Spinal cord (tissue), 10 donors: ENCODE data around the gene GANC. TPM values are rescaled to one million over a fixed set of nuclear protein-coding genes. Genes with fewer than 3 reads are reported as not detected.

ENCODE experiments used
- DNase-seq, 6 donors: peaks; one replicate each; pipeline versions ENCODE4 v3.0.0 to v3.0.0-alpha.2; 2013 to 2015; ENCODE audit warnings: low spot score in 6 of 6, low read depth in 4 of 6
- H3K27ac ChIP-seq: one replicate; pipeline ENCODE4 v1.5.1; 2013; ENCODE audit warnings: low read depth, low read length, control low read depth
- H3K27me3 ChIP-seq: one replicate; pipeline ENCODE4 v1.6.1; 2013; ENCODE audit warnings: low read length; ENCODE audit not compliant: control insufficient read depth, insufficient read depth
- H3K36me3 ChIP-seq: one replicate; pipeline ENCODE4 v1.6.1; 2013; ENCODE audit warnings: low read length; ENCODE audit not compliant: control insufficient read depth, insufficient read depth
- H3K4me1 ChIP-seq: one replicate; pipeline ENCODE4 v1.6.1; 2013; ENCODE audit warnings: low read length; ENCODE audit not compliant: control insufficient read depth, insufficient read depth
- H3K4me3 ChIP-seq: one replicate; pipeline ENCODE4 v1.5.1; 2013; ENCODE audit warnings: low read depth, low read length, control low read depth
- H3K9me3 ChIP-seq: one replicate; pipeline ENCODE4 v1.6.1; 2013; ENCODE audit warnings: low read length; ENCODE audit not compliant: control insufficient read depth, insufficient read depth
- WGBS: methylation state at CpG from one replicate; pipeline ENCODE4 v1.1.5; 2013; ENCODE audit warnings: missing lambda C conversion rate; ENCODE audit not compliant: insufficient coverage; 5-methylcytosine and 5-hydroxymethylcytosine counted together
- polyA plus RNA-seq, 2 donors: library from polyadenylated mRNA; unstranded; fragments of 120-200 nt; gene quantifications; one replicate each; pipeline ENCODE4 v1.2.1, GENCODE V29; 2013; ENCODE audit not compliant: insufficient read length in 2 of 2
- total RNA-seq, 2 donors: library from RNA; depleted of rRNA in 1 of 2; stranded (reverse); fragments of 120-200 nt in 1 of 2; fragments of >200 nt in 1 of 2; gene quantifications; one replicate each; pipeline versions ENCODE4 v1.2.3 to v1.2.4, GENCODE V29; 2013 to 2014
- donor health status: healthy.

Gene GANC
- total and polyA plus RNA-seq, 4 donors: 19.7 to 24.8 (median 22.0) TPM

GRCh38 chr15:42402455-42403205 is 129.6 kb downstream of the GANC start:
- Histone ChIP-seq H3K4me3 (no peak overlapping the region), H3K27me3 (no peaks in the 10 kb centered on the region), H3K4me1 (no peaks in the 10 kb centered on the region), H3K27ac (no peak overlapping the region), H3K9me3 (no peaks in the 10 kb centered on the region), H3K36me3 (peaks cover 11% of the 10 kb centered on the region)
- DNase-seq: no peak
- WGBS: 89% methylated on average over 13 of the region's 15 CpGs

GRCh38 chr15:42403389-42403788 is 130.4 kb downstream of the GANC start:
- H3K27me3 ChIP-seq: no peaks in the 10 kb centered on the region
- no peaks in the 10 kb centered on the region for H3K9me3 ChIP-seq
- no peaks in the 10 kb centered on the region for H3K4me1 ChIP-seq
- whole genome bisulfite sequencing: 94% methylated on average over 7 of the region's 7 CpGs
- H3K36me3 ChIP-seq: peaks cover 12% of the 10 kb centered on the region
- H3K4me3 ChIP-seq: no peak overlapping the region
- no peak for DNase-seq
- H3K27ac ChIP-seq: no peak overlapping the region

- WGBS: 83% methylated on average over 10 of the region's 12 CpGs
- H3K4me1 ChIP-seq: no peaks in the 10 kb centered on the region
- H3K27me3 ChIP-seq: no peaks in the 10 kb centered on the region
- H3K36me3 ChIP-seq: peaks cover 16% of the 10 kb centered on the region
- H3K4me3 ChIP-seq: no peak overlapping the region
- peak in 1 of 6 donors; percentile 32 for DNase-seq
- H3K9me3 ChIP-seq: no peaks in the 10 kb centered on the region
- no peak overlapping the region for H3K27ac ChIP-seq
These were observed 131.6 kb downstream of the GANC start for GRCh38 chr15:42404461-42405235.

- Histone ChIP-seq H3K36me3 (peaks cover 27% of the 10 kb centered on the region), H3K4me1 (no peaks in the 10 kb centered on the region), H3K27me3 (no peaks in the 10 kb centered on the region), H3K9me3 (no peaks in the 10 kb centered on the region), H3K27ac (no peak overlapping the region), H3K4me3 (no peak overlapping the region)
- 66% methylated on average over 5 of the region's 6 CpGs for WGBS
- no peak for DNase-seq
These were observed 133.0 kb downstream of the GANC start for GRCh38 chr15:42405863-42406482.

Other genes with a start within 250 kb of the GANC start
- under 1 TPM; 0.06 to 0.10 TPM for gene PLA2G4D, start 178.6 kb upstream of the GANC start, total RNA-seq
- under 1 TPM; 0.10 to 0.26 TPM for gene PLA2G4D, start 178.6 kb upstream of the GANC start, polyA plus RNA-seq
- gene PLA2G4F, start 116.6 kb upstream of the GANC start, total RNA-seq: under 1 TPM in 1 of 2 donors, not detected in 1; 0.11 TPM
- under 1 TPM; 0.21 to 0.25 TPM for gene PLA2G4F, start 116.6 kb upstream of the GANC start, polyA plus RNA-seq
- gene VPS39, start 64.9 kb upstream of the GANC start, total RNA-seq: 10 to 100 TPM; 61.4 to 65.1 TPM
- gene VPS39, start 64.9 kb upstream of the GANC start, polyA plus RNA-seq: 10 to 100 TPM; 68.8 to 77.6 TPM
- 10 to 100 TPM; 59.7 to 95.1 TPM for gene TMEM87A, start 232 bp downstream of the GANC start, total RNA-seq
- gene TMEM87A, start 232 bp downstream of the GANC start, polyA plus RNA-seq: 10 to 100 TPM; 52.6 to 56.5 TPM
- gene CAPN3, start 86.3 kb downstream of the GANC start, total RNA-seq: 10 to 100 TPM; 19.2 to 34.6 TPM
- 10 to 100 TPM; 35.8 to 46.7 TPM for gene CAPN3, start 86.3 kb downstream of the GANC start, polyA plus RNA-seq
- 10 to 100 TPM; 66.9 to 76.8 TPM for gene ZNF106, start 217.9 kb downstream of the GANC start, total RNA-seq
- 10 to 100 TPM; 29.2 to 34.6 TPM for gene ZNF106, start 217.9 kb downstream of the GANC start, polyA plus RNA-seq
- gene SNAP23, start 222.4 kb downstream of the GANC start, total RNA-seq: 10 to 100 TPM; 39.1 to 56.5 TPM
- 10 to 100 TPM; 40.2 to 45.0 TPM for gene SNAP23, start 222.4 kb downstream of the GANC start, polyA plus RNA-seq